ENCODE measurements around the gene MYO15B.

DNA sequence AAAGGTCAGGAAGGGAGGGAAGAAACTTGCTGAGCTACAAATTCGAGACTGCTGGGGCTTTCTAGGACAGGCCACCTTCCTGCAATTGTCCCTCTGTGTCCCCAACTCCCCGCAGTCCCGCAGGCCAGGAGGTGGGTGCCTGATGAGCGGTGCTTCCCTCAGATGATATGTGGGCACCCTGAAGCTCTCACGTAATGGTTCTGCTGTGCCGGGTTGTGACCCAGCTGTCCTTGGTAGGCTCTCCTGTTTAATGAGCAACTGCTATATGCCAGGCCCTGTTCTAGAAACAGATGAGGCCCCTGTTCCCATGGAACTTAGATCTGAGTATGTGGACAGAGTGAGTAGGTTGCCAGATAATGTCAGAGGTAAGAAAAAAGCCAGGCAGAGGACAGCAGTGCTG, 22.0 kb upstream of the MYO15B start:
- TF ChIP-seq CTCF (IDR thresholded peaks at IDR 0.05; ENCODE audit: low read depth, low read length, poor library complexity, severe bottlenecking) (no peak), EZH2phosphoT487 (IDR thresholded peaks at IDR 0.05; ENCODE audit: borderline replicate concordance, low read length) (no peak)

Measured in DOHH2 (cell line).